Retinal pigment epithelial cell (primary cell): ENCODE results near the gene GNG10.

Experiments
- DNase-seq: peaks from one replicate; pipeline ENCODE4 v3.0.0-alpha.2; 2010; ENCODE audit warnings: low read depth
- H3K4me3 ChIP-seq: 2 replicates; pipeline ENCODE4 v1.5.1; 2011; ENCODE audit warnings: mild to moderate bottlenecking, low read length, control low read depth, moderate library complexity
- CTCF ChIP-seq: conservative IDR thresholded peaks from 2 replicates; pipeline ENCODE4 v1.5.1; 2011; ENCODE audit warnings: low read depth, low read length, control low read depth, inconsistent platforms

Gene GNG10

DNA sequence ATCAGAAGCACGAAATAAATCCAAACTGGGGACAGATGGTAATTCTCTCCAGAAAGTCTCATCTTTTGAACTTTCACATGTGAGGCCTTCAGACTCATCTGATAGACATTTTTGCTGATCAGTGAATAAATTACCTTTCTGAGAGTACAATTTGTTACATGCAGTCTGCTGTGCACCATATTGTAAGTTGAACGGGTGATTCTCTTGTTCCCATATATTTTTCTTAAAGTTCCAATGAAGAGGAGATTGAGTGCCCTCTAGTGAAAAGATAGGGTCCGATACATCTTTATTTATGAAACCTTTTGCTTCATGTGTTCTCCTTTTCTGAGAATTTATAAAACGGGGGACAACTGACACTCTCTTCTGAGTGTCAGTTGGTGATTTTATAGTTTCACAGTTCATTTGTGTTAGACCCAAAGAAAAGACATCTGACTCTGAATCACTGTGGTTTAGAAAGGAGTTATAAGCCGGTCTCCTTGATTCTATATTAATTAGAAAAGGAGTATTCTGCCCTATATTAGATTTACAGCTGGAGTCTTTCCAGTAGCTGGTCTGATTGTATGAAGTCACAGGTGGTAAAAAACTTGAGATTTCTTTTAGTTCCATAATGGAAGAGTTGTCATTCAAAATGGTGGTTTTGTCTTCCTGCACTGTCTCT lies 30.4 kb downstream of the GNG10 start:
- peak; percentile 6 for DNase-seq
- no peak overlapping the region for H3K4me3 ChIP-seq
- peak; percentile 41 for TF ChIP-seq CTCF

DNA sequence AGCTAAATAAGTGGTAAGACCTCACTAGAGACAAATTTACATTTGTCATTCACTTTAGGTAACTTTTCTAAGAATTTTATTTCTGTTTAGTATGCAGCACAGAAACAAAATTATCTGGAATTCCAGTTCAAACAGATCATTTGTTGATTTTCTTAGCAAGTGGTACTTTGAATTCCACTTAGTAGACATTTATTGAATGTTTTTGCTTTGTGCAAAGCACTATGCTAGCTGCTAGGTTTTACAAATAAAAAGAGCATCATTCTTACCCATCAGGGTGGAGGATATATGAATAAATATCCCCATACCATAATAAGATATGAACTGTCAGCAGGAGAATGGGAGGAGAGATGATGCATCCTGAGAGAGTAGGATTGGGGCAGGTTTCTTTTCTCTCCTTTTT lies 35.4 kb downstream of the GNG10 start:
- H3K4me3 ChIP-seq = no peak overlapping the region
- DNase-seq = no peak
- TF ChIP-seq CTCF = no peak

DNA sequence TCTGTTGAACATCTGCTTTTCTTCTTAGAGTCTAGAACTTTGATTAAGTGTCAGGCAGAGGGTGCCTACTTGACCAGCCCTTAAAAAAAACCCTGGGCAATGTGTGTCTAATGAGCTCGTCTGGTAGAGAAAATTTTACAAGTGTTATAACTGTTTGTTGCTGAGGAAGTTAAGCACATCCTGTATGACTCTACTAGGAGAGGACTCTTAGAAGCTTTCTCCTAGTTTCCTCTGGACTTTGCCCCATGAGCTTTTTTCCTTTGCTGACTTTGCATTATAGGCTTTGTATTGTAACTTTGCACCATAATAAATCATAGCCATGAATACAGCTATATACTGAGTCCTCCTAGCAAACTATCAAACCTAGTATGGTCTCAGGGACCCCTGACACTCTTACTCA lies 39.4 kb downstream of the GNG10 start:
- no peak overlapping the region for H3K4me3 ChIP-seq
- no peak for DNase-seq
- TF ChIP-seq CTCF = no peak

GRCh38 chr9:111704503-111704902 lies 43.1 kb downstream of the GNG10 start:
- TF ChIP-seq CTCF = no peak
- H3K4me3 ChIP-seq = no peak overlapping the region

DNA sequence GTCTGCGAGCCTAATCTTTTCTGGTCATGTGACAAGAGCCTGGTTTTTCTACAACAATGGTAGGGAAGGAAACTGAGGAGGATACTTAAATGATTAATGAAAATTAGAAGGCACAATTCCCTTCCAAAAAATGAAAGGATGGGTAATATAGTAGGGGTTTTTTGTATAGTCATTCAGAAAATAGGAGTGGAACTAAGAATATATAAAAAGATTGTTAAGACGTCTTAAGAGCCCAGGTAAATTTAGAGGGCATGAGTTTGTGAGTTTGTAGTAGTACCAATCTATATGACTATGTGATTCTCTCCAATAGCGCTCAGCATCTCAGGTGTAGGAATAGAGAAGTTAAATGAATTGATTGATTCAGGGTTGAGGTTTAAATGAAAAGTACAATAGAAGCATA lies 50.1 kb downstream of the GNG10 start:
- no peak for TF ChIP-seq CTCF
- DNase-seq = no peak
- H3K4me3 ChIP-seq = no peak overlapping the region

More at GRCh38 chr9:111704503-111704902, 43.1 kb downstream of the GNG10 start:
- DNase-seq = no peak

DNA sequence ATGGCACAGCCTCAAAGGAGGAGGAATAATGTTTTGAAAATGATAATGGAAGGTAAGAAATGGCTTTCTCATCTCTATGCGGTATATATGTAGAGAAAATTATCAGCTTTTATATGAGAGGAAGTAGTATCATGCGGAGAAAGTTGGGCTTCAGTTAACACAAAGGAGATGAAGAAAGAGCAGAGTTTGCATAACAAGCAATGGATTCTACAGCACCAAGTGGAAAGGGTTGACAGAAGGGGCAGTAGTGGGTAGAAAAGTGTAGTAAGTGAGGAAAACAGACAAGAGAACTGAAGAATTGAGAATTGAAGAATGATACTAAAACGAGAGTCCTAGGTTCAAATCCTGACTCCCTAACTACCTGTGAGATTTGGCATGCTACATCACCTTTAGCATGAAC lies 51.0 kb downstream of the GNG10 start:
- no peak for TF ChIP-seq CTCF
- no peak for DNase-seq
- H3K4me3 ChIP-seq = no peak overlapping the region

- DNase-seq = no peak
- TF ChIP-seq CTCF = no peak
These were observed 54.1 kb downstream of the GNG10 start for GRCh38 chr9:111715471-111715870.

More at GRCh38 chr9:111715471-111715870, 54.1 kb downstream of the GNG10 start:
- H3K4me3 ChIP-seq = no peak overlapping the region
